Stimulated activated CD4-positive, alpha-beta T cell treated with anti-CD3 and anti-CD28 coated beads, Interleukin-1b, Interleukin-23, amount 100 ng/mL, for 4 hours (primary cell): ENCODE measurements around the gene AUH.
"Not testable (repeated sequence)": the region's sequence is repeated elsewhere in the genome, so short reads cannot be mapped to it uniquely, and the experiment has no call there.

ENCODE experiments used
- DNase-seq, 2 donors: peaks; one replicate each; pipeline ENCODE4 v3.0.0-alpha.2; 2020; ENCODE audit warnings: low read depth in 2 of 2

AUH gene

DNA sequence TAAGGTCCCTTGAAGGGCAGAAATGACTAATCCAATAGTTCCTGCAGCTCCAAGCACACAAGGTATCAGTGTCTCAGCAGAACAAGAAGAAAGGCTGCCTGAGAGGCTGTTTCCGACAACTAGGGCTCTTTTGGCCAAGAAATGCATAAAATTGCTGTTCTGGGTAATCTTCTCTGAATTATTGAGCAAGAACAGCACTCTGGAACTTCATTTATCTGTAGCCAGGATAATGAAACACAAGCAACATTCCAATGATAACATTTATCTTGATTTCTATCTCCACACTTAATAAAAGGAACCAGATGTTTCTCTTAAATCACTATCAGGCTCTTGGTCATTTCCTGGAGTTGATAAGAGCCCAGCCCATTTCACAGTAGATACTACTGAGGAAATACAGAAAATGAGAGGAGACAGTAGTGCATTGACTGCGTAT is 17.0 kb upstream of the AUH start:
- no peak for DNase-seq

GRCh38 chr9:91378054-91378453 is 16.3 kb upstream of the AUH start:
- not testable (repeated sequence) for DNase-seq

GRCh38 chr9:91376239-91376638 is 14.5 kb upstream of the AUH start:
- DNase-seq: no peak

DNA sequence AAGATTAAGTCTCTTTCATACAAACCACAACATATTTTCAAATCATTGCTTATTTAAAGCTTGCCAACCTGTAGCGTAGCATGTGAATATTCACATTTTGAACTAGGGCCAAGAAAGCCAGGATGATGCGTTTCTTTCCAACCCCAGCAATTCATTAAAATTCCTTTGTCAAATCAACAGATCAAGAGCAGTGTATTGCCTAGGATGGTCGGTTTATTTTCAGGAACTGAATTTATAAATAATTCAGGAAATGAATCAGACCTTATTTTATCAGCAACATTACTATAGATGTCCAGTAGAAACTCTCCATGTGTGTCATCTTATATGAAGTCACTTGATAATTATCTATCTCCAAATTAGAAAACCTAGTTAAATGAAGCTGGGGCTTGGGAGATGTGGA is 13.2 kb upstream of the AUH start:
- DNase-seq: no peak

- DNase-seq: no peak
Measured at GRCh38 chr9:91371894-91372293, 10.2 kb upstream of the AUH start.

DNA sequence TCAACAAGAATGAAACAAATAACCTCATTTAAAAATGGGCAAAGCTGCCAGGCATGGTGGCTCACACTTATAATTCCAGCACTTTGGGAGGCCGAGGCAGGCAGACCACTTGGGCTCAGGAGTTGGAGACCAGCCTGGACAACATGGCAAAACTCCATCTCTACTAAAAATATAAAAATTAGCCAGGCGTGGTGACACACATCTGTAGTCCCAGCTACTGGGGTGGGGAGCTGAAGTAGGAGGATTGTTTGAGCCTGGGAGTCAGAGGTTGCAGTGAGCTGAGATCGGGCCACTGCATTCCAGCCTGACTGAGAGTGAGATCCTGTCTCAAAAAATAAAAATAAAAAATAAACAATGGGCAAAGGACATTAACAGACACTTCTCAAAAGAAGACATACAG is 8.3 kb upstream of the AUH start:
- DNase-seq: not testable (repeated sequence)

GRCh38 chr9:91364702-91365101 is 3.0 kb upstream of the AUH start:
- no peak for DNase-seq

DNA sequence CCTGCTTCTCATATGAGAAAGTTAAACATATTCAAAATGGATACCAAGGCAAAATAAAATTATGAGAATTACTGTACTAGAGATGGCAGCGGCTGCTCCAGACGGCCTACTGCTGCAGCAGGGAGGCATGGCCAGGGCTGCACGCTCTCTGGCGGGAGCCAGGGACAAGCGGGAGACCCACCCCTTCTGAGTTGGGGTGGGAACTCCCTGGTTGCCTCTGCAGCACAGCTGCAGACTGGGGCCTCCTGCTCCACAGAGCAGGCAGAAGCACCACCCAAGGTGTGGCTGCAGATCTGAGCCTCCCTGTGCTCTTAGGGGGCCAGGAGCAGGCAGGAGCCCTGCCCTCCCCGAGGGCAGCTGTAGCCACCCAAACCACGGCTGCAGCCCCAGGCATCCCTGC is 2.3 kb upstream of the AUH start:
- DNase-seq: no peak

- no peak for DNase-seq
Measured at GRCh38 chr9:91362051-91362611, 413 bp upstream of the AUH start.

GRCh38 chr9:91360551-91361290 is 997 bp downstream of the AUH start:
- DNase-seq: no peak

- no peak for DNase-seq
Measured at GRCh38 chr9:91359734-91360470, 1.8 kb downstream of the AUH start.

DNA sequence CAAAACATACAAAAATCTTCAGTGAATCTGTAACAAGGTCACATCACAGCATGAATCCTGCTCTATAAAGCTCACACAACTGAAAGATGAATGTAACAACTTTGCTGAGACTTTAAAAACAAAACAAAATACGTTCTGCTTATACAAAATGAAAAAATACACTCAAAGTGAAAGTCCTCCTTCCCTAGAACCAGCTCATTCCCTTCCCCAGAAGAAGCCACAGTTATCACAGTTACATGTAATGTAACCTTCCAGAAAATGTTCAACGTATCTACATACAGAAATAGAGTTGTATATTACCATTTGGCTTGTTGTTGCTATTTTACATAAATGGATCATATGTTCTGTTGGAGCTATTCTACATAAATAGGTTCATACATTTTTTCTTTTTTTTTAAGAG is 2.6 kb downstream of the AUH start:
- DNase-seq: no peak

DNA sequence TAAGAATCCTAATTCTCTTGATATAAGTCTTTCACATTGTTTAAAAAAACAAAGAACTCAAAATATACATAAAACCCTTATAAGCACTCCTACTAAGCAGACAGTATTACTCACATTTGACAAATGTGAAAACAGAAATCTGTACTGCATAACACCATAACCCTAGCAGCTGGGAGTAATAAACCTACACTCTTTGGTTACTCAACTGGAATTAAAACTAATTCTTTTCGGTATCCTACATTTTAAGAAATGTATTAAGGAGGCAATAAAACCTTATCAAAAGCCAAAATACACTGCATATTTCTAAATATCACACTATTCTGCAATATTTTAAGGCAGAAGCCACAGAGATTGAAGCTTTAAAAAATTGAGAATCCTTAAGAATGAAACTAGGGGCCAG is 6.8 kb downstream of the AUH start:
- no peak for DNase-seq

- DNase-seq: no peak
Measured at GRCh38 chr9:91349115-91349555, 12.6 kb downstream of the AUH start.

DNA sequence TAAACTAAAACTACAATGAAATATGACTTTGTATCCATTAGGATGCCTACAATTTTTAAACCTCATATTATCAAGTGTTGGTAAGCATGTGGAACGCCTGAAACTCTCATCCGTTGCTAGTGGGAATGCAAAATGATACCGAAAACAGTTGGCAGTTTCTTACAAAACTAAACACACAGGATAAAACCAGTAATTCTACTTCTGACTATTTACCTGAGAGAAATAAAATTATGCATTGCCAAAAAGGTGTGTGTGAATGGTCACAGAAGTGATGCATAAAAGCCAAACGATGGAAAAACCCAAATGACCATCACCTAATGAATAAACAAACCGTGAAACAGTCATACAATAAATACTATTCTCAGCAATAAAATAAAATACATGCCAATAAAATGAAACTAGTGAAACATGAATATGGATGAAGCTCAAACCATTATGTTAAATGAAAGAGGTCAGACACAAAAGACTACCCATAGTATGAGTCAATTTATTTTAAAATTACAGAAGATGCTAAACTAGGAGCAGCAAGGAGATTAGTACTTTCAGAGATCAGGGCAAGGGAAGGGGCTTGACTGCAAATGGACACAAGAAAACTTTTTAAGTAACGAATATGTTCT is 13.4 kb downstream of the AUH start:
- DNase-seq: no peak

GRCh38 chr9:91347377-91347776 is 14.3 kb downstream of the AUH start:
- no peak for DNase-seq

DNA sequence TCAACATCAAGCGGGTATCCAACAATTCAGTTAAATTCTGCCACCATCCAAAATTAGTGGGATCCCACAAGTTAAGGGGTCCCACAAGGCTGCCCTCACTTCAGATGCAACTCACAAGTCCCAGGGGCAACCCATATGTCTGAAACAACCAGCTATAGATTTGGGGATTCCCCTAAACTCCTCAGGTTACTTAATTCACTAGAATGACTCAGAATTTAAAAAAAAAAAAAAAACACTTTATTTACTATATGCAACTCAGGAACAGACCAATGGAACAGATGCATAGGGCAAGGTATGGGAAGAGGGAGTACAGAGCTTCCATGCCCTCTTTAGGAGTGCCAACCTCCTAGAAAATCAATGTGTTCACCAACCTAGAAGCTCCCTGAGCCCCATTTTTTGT is 15.1 kb downstream of the AUH start:
- no peak for DNase-seq

DNA sequence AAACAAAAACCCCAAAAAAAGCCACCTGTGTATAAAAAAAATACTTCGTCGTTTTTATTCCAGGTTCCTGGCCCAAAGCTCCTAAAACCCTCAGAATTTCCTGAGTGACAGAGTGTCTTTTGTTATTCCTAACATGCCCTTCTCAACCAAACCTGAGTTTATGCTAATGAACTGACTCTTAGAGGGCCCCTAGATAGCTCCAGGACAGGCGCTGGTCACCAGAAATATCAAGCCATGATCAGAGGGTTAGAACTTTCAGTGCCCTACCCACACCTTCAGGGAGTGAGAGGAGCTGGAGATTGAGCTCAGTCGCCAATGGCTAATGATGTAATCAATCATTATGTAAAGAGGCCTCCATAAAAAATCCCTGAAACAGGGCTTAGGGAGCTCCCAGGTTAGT is 15.7 kb downstream of the AUH start:
- no peak for DNase-seq

DNA sequence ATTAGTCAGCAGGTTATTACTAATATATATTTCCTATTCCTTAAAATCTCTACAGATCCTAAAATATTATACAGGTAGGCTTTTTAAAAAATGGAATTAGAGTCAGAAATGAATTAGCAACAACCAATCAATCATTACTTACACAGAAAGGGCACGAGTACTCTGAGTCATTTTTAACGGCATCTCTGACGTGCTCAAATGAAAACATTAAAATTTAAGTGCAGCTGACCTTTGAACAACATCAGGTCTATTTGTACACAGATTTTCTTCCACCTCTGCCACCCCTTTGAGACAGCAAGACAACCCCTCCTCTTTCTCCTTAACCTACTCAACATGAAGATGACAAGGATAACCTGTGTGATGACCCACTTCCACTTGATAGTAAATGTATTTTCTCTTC is 19.1 kb downstream of the AUH start:
- no peak for DNase-seq

DNA sequence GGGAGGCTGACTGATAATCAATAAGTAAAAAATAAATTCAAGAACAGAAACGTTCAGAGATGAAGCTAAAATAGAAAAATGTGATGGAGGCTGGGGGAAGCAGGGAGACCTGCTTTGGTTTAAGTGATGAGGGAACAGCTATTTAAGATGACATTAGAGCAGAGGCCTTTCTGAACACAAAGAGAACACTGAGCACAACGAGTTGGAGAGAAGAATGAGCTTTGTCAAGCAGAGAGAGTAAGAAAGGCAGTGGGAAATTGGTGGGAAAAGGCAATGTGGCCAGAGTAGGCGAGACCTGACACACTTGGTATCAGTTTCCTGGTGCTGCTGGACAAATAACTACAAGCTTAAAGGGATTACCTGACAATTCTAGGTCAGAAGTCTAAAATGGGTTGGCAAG is 20.0 kb downstream of the AUH start:
- DNase-seq: no peak

GRCh38 chr9:91341258-91341746 is 20.4 kb downstream of the AUH start:
- DNase-seq: no peak

GRCh38 chr9:91340395-91340967 is 21.2 kb downstream of the AUH start:
- DNase-seq: no peak
